Esophagus muscularis mucosa (tissue), 4 donors: ENCODE measurements around the gene PGM3. TPM values are rescaled to one million over a fixed set of nuclear protein-coding genes. Genes with fewer than 3 reads are reported as not detected.
A peak's percentile ranks its signal among the peaks of the same experiment; 100 is the strongest.
"Not testable (repeated sequence)": the region's sequence is repeated elsewhere in the genome, so short reads cannot be mapped to it uniquely, and the experiment has no call there.

Experiments
- DNase-seq: peaks from one replicate; pipeline ENCODE4 v3.0.0-alpha.2; 2017; ENCODE audit errors: extremely low spot score
- H3K27ac ChIP-seq, 4 donors: fragments of 200-600 bp; sonication (generic); replicated peaks in 1 of 4; 1 replicate in 3 of 4; 2 replicates in 1 of 4; pipeline ENCODE4 v1.5.1; 2016 to 2019; ENCODE audit warnings: mild to moderate bottlenecking in 1 of 4
- H3K27me3 ChIP-seq, 4 donors: fragments of 200-600 bp; sonication (generic); one replicate each; pipeline versions ENCODE4 v1.5.1 to v1.6.0; 2016 to 2019
- H3K36me3 ChIP-seq, 4 donors: fragments of 200-600 bp; sonication (generic); one replicate each; pipeline ENCODE4 v1.5.1; 2016 to 2019
- H3K4me1 ChIP-seq, 4 donors: fragments of 200-600 bp; sonication (generic); one replicate each; pipeline ENCODE4 v1.5.1; 2016 to 2019
- H3K4me3 ChIP-seq, 4 donors: fragments of 200-600 bp; sonication (generic); 1 replicate in 2 of 4; 2 replicates in 2 of 4; pipeline ENCODE4 v1.5.1; 2016 to 2019; ENCODE audit warnings: mild to moderate bottlenecking in 4 of 4, moderate library complexity in 1 of 4
- H3K9me3 ChIP-seq, 4 donors: fragments of 200-600 bp; sonication (generic); 1 replicate in 3 of 4; 2 replicates in 1 of 4; pipeline ENCODE4 v1.5.1; 2016 to 2019
- CTCF ChIP-seq, 3 experiments: fragments of 200-600 bp in 2 of 3; fragments of 450-650 bp in 1 of 3; sonication (generic) in 2 of 3; IDR thresholded peaks; one replicate each; pipeline ENCODE4 v1.5.1; 2017 to 2019; ENCODE audit warnings: antibody characterized with exemption in 3 of 3, mild to moderate bottlenecking in 2 of 3, moderate library complexity in 1 of 3
- EP300 ChIP-seq: sonication (generic); formaldehyde crosslinking; IDR thresholded peaks from one replicate; pipeline ENCODE4 v1.6.1; 2017; ENCODE audit warnings: antibody characterized with exemption
- POLR2A ChIP-seq: fragments of 450-650 bp; IDR thresholded peaks from one replicate; pipeline ENCODE4 v1.6.1; 2017; ENCODE audit warnings: antibody characterized with exemption, moderate library complexity, mild to moderate bottlenecking, low read depth
- POLR2AphosphoS5 ChIP-seq, 2 donors: sonication (generic); formaldehyde crosslinking; IDR thresholded peaks; one replicate each; pipeline ENCODE4 v1.6.1; 2017; ENCODE audit warnings: antibody characterized with exemption in 2 of 2
- WGBS: methylation state at CpG from one replicate; pipeline ENCODE4 v1.1.5; 2018; 5-methylcytosine and 5-hydroxymethylcytosine counted together
- intact Hi-C: fragments of 100-400 bp; cut with DNase I; formaldehyde crosslinking; loops from one replicate; pipeline ENCODE4 v1.15.1; 2023
- total RNA-seq, 4 donors: library from RNA; depleted of rRNA; stranded (reverse); fragments of >200 nt; gene quantifications; one replicate each; pipeline versions ENCODE4 v1.1.0 to v1.2.1, GENCODE V29; 2016

The PGM3 gene
- total RNA-seq, 4 donors from 2014 or later = 7.1 to 15.4 (median 8.9) TPM

- Histone ChIP-seq H3K27me3 (no peaks in the 10 kb centered on the region), H3K27ac (no peak overlapping the region), H3K4me3 (no peak overlapping the region), H3K9me3 (no peaks in the 10 kb centered on the region), H3K4me1 (peaks cover 8 to 14% (median 12%) of the 10 kb centered on the region in 4 donors), H3K36me3 (peaks cover 0 to 24% (median 9%) of the 10 kb centered on the region in 4 donors)
- DNase-seq = no peak
- TF ChIP-seq CTCF (IDR thresholded peaks at IDR 0.05) (no peak), POLR2AphosphoS5 (IDR thresholded peaks at IDR 0.05) (no peak), POLR2A (no peak), EP300 (no peak)
- intact Hi-C loops = loop anchor here (10.0 kb wide), 1 partner anchor 134 kb away; the partner anchor contains the start of genes DOP1A and UBE3D
- 84% methylated on average over 4 of the region's 4 CpGs for WGBS
Measured at GRCh38 chr6:83198486-83199172, 5.6 kb upstream of the PGM3 start.

DNA sequence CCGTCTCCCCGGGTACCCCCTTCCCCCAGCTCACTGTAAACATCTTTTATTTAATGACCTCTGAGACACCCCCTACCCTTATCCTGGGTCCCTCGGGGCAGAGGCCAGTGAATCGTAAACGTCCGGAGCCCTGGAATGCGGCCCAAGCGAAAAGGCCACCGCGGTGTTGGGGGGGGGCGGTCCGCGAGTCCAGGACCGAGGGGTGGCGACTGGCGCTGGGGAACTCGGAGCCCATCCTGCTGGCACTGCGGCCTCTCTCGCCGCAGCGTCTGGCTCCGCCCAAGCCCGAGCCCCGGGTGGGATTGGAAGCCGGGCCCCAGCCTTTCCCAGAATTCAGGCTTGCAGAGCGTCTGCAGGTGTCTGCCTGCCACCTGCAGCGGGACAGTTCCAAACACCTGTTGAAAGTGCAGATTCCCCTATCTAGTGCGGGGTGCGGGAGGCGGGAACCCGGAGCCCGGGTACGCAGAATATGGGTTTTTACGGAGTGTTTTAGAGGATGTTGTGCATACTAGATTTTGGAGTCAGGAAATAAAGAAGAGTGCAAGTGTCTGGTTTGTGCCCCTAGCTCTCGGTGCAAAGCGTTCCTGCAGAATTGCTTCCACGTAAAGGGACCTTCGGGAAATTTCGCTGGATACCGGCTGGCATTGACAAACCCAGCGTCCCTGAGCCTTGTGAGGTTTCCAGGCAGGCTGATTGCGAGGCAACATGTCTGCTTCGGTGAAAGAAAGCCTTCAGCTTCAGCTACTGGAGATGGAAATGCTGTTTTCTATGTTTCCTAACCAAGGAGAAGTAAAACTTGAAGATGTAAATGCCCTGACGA lies 892 bp upstream of the PGM3 start:
- H3K27me3 ChIP-seq = no peaks in the 10 kb centered on the region
- H3K9me3 ChIP-seq = no peaks in the 10 kb centered on the region
- 4% methylated on average over 31 of the region's 44 CpGs for WGBS
- H3K36me3 ChIP-seq = peaks cover 0 to 24% (median 9%) of the 10 kb centered on the region in 4 donors
- no peak for TF ChIP-seq POLR2A
- TF ChIP-seq POLR2AphosphoS5 (IDR thresholded peaks at IDR 0.05) = no peak
- TF ChIP-seq EP300 = no peak
- no peak for TF ChIP-seq CTCF (IDR thresholded peaks at IDR 0.05)
- H3K27ac ChIP-seq = peak overlapping the region; percentile 86 to 91 (median 90)
- H3K4me3 ChIP-seq = peak overlapping the region; percentile 94 to 100 (median 97)
- H3K4me1 ChIP-seq = peaks cover 8 to 36% (median 33%) of the 10 kb centered on the region in 4 donors
- intact Hi-C loops = loop anchor here (10.0 kb wide), 1 partner anchor 129 kb away; the partner anchor contains the start of genes DOP1A and UBE3D
- no peak for DNase-seq

DNA sequence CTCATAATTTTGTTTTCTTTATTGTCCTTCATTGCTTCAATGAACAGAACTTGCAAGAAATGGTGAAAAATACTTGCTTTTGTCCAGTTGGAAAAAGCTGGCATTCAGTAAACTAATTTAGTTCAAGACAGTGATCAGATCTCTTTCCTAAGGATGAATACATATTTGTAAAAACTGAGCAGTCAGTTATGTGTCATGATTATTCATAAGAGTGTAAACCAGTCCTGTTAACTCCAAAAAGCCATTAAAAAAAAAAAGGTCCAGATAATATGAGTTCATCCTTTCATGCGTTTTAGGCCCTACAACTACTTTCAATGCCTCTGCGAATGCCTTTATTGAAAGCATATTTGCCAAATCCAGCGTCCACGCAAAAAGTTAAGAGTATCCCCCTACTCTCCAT lies 609 bp downstream of the PGM3 start:
- Histone ChIP-seq H3K9me3 (no peaks in the 10 kb centered on the region), H3K4me3 (peak overlapping the region; percentile 94 to 100 (median 97)), H3K27ac (peak overlapping the region; percentile 86 to 91 (median 90)), H3K36me3 (peaks cover 0 to 29% (median 13%) of the 10 kb centered on the region in 4 donors), H3K4me1 (peaks cover 8 to 36% (median 33%) of the 10 kb centered on the region in 4 donors), H3K27me3 (no peaks in the 10 kb centered on the region)
- TF ChIP-seq POLR2A (no peak), CTCF (IDR thresholded peaks at IDR 0.05) (no peak), EP300 (no peak), POLR2AphosphoS5 (IDR thresholded peaks at IDR 0.05) (no peak)
- intact Hi-C loops = loop anchor here (10.0 kb wide), 1 partner anchor 128 kb away; the partner anchor contains the start of genes DOP1A and UBE3D
- DNase-seq = no peak
- 0% methylated on average over 4 of the region's 4 CpGs for WGBS

GRCh38 chr6:83191974-83192373 lies 1.1 kb downstream of the PGM3 start:
- intact Hi-C loops = loop anchor here (10.0 kb wide), 1 partner anchor 127 kb away; the partner anchor contains the start of genes DOP1A and UBE3D
- not testable (repeated sequence) for H3K27ac ChIP-seq

GRCh38 chr6:83190626-83191025 lies 2.4 kb downstream of the PGM3 start:
- intact Hi-C loops = loop anchor here (10.0 kb wide), 1 partner anchor 126 kb away; the partner anchor contains the start of genes DOP1A and UBE3D
- Histone ChIP-seq H3K27ac (no peak overlapping the region), H3K36me3 (peaks cover 0 to 33% (median 12%) of the 10 kb centered on the region in 4 donors), H3K27me3 (no peaks in the 10 kb centered on the region), H3K9me3 (no peaks in the 10 kb centered on the region), H3K4me3 (no peak overlapping the region), H3K4me1 (peaks cover 8 to 36% (median 33%) of the 10 kb centered on the region in 4 donors)
- no peak for DNase-seq
- no peak for TF ChIP-seq POLR2A
- TF ChIP-seq CTCF (IDR thresholded peaks at IDR 0.05) = no peak
- no peak for TF ChIP-seq EP300
- no peak for TF ChIP-seq POLR2AphosphoS5 (IDR thresholded peaks at IDR 0.05)
- 85% methylated on average over 6 of the region's 6 CpGs for WGBS

More at GRCh38 chr6:83191974-83192373, 1.1 kb downstream of the PGM3 start:
- not testable (repeated sequence) for H3K27me3 ChIP-seq, DNase-seq, H3K9me3 ChIP-seq
- Histone ChIP-seq H3K4me1 (peaks cover 8 to 36% (median 33%) of the 10 kb centered on the region in 4 donors), H3K4me3 (peak overlapping the region; percentile 94 to 100 (median 97)), H3K36me3 (peaks cover 0 to 32% (median 12%) of the 10 kb centered on the region in 4 donors)
- 96% methylated on average over 18 of the region's 18 CpGs for WGBS
